DOHH2 (cell line): Measurements from ENCODE around the gene CLEC18B.
"Not testable (repeated sequence)": the region's sequence is repeated elsewhere in the genome, so short reads cannot be mapped to it uniquely, and the experiment has no call there.

ENCODE experiments used
- EZH2phosphoT487 ChIP-seq: fragments of 200-600 bp; sonication (generic); IDR thresholded peaks from 2 replicates; pipeline ENCODE4 v1.6.1; 2017; ENCODE audit warnings: borderline replicate concordance, mild to moderate bottlenecking, antibody characterized with exemption, low read length, moderate library complexity, mixed read lengths
- TF ChIP-seq, protein P1 (sequence below): fragments of 200-600 bp; sonication (generic); IDR thresholded peaks from one replicate; pipeline ENCODE4 v1.5.1; 2014; ENCODE audit warnings: antibody characterized with exemption, mild to moderate bottlenecking, low read depth, low read length; ENCODE audit not compliant: poor library complexity, severe bottlenecking

DNA sequence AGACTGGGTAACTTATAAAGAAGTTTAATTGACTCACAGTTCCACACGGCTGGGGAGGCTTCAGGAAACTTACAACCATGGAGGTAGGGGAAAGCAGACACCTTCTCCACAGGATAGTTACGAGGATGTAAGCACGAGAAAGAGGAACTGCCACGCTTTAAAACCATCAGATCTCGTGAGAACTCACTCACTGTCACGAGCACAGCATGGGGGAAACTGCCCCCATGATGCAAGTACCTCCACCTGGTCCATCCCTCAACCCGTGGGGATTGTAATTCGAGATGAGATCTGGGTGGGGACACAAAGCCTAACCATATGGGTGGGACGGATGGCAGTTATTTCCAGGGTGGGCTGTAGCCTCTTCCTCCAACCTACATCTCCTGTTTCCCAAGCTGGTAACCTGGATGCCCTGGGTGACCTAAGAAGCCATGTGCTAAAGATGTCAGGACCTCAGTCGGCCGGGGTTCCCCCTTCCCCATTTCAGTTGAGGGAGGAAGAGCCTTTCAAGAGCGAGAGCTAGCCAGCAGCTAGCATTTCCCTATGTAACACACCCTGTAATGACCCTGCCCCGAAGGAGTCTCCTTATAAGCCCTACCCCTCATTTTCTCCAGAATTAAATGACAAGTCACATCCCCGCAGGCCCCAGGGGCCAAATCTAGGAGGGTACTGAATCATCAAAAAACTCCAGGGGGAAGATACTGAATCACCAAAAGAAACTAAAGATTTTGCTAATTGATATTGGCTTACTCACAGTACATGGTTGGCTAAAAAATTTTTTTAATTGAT, 16.9 kb downstream of the CLEC18B start:
- TF ChIP-seq, protein P1, sequence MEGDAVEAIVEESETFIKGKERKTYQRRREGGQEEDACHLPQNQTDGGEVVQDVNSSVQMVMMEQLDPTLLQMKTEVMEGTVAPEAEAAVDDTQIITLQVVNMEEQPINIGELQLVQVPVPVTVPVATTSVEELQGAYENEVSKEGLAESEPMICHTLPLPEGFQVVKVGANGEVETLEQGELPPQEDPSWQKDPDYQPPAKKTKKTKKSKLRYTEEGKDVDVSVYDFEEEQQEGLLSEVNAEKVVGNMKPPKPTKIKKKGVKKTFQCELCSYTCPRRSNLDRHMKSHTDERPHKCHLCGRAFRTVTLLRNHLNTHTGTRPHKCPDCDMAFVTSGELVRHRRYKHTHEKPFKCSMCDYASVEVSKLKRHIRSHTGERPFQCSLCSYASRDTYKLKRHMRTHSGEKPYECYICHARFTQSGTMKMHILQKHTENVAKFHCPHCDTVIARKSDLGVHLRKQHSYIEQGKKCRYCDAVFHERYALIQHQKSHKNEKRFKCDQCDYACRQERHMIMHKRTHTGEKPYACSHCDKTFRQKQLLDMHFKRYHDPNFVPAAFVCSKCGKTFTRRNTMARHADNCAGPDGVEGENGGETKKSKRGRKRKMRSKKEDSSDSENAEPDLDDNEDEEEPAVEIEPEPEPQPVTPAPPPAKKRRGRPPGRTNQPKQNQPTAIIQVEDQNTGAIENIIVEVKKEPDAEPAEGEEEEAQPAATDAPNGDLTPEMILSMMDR: not testable (repeated sequence)
- not testable (repeated sequence) for TF ChIP-seq EZH2phosphoT487
